SK-N-MC (cell line): ENCODE results near the gene CDC42BPG.

Experiments
- EZH2 ChIP-seq: fragments of 200-600 bp; sonication (generic); IDR thresholded peaks from one replicate; pipeline ENCODE4 v1.6.1; 2017; ENCODE audit warnings: antibody characterized with exemption
- POLR2AphosphoS5 ChIP-seq: IDR thresholded peaks from 2 replicates; pipeline ENCODE4 v1.6.1; 2012; ENCODE audit warnings: mild to moderate bottlenecking, low read depth, low read length, borderline replicate concordance

- TF ChIP-seq POLR2AphosphoS5 (no peak), EZH2 (no peak)
Observed at GRCh38 chr11:64870176-64870892, 25.9 kb upstream of the CDC42BPG start.
